ENCODE results near the gene CD82. TPM values are rescaled to one million over a fixed set of nuclear protein-coding genes. Genes with fewer than 3 reads are reported as not detected.
"Not testable (repeated sequence)": the region's sequence is repeated elsewhere in the genome, so short reads cannot be mapped to it uniquely, and the experiment has no call there.

CD82 gene
- total RNA-seq, 1 experiment from 2014 or later, result 173 TPM

DNA sequence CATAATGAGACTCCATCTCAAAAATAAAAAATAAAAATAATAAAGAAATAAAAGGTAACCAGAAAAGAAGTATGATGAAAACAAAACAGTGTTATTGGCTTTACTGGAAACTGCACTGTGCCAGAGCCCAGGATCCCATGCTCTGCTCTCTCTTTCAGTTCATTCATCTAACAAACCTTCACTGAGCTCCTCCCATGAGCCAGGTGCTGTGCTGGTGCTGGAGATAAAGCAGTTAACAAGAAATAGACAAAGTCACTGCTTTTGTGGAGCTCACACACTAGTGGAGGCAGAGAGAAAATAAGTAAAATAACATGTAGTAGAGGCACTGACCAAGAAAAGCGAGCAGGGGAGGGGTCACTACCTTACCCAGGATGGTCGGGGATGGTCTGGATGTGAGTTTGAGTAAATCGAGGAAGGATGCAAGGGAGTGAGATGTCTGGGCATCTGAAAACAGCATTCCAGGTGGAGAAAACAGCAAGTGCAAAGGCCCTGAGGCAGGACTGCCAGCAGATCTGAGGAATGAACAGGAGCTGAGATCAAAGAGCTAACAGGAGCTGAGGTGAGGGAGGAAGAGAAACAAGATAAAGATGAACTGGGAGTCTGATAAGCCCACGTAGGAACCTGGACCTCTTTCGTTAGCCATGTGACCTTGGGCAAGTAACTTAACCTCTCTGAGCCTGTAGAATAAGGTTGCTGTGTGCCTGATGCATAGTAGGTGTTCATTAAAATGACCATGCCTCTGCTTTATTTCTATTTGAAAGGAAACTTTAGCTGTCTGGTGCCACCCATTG, 31.3 kb upstream of the CD82 start:
- DNase-seq (ENCODE audit: low spot score), result no peak

DNA sequence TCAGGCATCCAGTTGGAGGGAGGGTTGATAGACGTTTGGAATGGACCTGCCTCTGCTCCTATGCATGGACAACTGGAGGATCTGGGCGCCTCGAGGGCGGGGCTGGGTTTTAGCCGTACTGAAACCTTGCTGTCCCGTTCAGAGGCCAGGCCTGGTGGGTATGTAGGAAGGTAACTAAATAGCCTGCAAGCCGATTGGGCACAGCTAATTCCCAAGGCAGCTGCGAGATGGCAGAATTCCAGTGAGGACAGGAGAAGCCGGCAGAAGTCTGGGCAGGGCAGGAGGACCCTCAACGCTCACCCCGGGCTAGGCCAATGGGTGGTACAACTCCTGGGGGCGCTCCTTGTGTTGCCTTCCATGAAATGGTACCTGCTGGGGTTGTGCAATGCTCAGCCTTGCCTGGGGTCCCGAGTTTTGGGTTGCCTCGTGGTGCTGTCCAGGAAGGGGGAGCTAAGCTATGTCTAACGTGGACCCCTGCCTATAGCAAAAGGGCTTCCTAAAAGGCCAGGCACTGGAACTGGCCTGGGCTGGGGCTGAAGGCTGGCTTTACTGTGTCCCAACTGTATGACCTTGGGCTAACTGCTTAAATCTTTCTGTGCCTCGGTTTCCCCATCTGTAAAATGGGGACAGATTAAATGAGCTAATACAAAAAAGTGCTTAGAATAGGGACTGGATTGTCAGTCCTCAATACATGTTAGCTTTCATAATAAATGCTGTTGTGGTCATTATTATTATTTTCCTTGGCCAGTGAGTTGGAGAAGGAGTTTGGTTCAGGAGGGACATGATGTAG, 30.1 kb upstream of the CD82 start:
- DNase-seq (ENCODE audit: low spot score), result no peak

DNA sequence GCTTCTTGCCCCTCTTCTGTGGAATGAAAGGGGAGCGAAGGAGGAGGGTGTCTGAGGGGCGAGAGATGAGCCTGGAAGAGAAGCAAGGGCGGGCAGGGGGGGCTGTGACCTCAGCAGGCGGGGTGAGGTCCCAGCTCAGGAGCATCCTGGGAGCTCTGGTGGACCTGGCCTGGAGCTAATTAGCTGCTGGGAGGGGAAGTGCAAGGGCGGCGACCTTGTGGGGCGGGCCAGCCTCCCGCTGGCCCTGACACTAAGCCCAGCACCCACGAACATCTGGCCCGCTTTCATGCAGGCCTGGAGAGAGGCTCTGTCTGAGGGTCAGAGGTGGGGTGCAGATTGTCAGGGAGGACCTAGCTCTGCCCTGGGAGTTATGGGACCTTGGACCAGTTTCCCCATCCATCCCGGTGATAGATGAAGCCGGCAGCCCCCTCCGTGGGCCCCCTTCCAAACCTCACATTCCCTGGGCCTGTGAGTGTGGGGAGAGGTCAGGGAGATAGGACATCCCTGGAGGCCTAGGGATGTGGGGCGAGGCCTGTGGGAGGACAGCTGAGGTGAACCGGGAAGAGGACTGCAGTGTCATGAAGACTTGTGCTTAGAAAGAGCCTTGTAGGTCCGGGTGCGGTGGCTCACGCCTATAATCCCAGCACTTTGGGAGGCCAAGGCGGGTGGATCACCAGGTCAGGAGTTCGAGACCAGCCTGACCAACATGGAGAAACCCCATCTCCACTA, 28.5 kb upstream of the CD82 start:
- no peak for DNase-seq (ENCODE audit: low spot score)

DNA sequence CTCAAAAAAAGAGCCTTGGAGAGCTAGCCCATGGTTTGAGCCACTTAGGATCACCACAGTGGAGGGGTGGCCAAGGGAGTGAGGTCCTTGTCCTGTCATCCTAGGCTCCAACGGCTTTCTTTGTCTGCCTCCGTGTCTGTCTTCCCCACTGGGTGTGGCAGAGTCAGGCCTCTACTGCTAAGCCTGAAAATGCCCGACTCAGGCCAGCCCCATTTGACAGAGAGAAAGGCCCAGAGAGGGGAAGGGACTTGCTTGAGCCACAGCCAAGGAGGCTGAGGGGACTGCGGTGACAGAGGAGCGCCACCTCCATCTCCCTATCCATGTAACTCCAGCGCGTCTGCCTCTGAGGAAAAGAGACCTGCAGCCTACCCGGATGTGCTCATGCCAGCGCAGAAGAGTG, 27.8 kb upstream of the CD82 start:
- DNase-seq (ENCODE audit: low spot score), result no peak

DNA sequence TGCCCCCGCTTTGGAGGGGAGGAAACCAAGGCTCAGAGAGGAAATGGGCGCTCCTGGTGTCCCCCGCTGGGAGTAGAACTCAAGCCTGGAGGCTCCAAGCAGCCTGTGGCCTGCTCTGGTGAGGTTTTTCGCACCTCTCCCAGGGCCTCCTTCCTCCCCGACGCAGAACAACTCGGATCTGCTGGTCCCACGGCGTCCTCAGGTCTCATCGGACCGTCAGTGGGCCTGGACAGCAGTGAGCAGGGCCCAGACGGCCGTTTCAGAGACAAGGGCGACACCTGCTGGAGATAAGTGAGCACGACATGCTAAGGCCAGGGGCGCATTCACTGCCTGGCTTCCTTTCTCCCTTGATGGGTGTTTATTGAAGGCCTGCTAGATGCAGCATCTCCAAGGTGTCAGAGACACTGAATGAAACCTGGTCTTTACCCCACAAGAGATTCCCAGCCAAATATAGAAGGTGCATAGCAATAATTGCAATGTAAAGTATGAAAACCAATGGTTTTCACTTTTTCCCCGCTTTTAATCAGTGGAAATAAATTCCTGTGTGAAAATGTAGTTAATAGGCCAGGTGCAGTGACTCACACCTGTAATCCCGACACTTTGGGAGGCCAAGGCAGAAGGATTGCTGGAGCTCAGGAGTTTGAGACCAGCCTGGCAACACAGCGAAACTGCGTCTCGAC, 26.9 kb upstream of the CD82 start:
- DNase-seq (ENCODE audit: low spot score), result peak; percentile 94

DNA sequence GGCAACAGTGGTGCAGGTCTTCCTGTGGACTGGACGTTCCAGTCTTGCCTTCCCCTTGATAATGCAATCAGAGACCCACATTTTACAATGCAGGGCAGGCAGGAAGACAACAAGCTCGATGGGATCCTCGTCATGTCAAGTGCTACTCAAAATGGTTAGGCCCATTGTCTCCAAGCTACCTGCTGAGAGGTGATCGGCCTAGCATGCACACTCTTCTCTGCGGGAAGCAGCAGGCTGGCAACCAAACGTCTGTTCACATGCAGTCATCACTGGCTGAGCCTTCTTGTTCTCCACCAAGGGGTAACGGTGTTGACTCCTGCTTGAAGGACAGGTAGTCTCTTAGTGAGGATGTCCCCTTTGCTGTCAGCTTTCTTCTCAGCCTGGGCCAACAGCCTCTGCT, 25.5 kb upstream of the CD82 start:
- no peak for DNase-seq (ENCODE audit: low spot score)

DNA sequence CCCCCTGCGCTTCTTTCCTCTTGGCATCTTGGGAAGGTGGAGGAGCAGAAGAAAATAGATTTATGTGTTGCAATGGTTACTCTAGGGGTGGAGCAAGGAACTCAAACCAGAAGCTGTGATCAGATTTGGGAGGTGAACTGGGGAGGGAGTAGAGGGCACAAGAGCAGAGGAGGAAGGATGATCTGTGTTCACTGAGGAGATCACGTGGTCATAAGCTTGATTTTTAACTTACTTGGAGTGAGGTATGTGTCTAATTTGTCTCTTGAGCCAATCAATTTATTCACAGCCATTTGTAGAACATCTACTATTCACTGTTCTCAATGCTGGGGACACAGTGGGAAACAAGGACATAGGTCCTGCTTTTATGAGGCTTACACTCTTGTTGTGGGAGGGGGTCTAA, 24.8 kb upstream of the CD82 start:
- DNase-seq (ENCODE audit: low spot score), result no peak

DNA sequence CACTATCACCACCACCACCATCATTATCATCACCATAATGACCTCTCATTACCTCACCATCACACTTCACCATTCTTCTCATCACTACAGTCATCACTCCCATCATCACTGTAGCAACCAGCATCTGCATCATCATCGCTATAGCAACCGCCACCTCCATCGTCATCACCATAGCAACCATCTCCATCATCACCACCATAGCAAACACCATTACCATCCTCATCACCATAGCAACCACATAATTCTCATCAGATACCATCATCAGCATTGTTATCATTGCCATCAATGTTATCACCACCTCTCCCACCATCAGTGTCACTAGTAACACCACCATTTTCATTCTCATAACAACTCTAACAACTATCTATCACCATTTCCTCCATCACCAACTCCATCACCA, 23.1 kb upstream of the CD82 start:
- no peak for DNase-seq (ENCODE audit: low spot score)

DNA sequence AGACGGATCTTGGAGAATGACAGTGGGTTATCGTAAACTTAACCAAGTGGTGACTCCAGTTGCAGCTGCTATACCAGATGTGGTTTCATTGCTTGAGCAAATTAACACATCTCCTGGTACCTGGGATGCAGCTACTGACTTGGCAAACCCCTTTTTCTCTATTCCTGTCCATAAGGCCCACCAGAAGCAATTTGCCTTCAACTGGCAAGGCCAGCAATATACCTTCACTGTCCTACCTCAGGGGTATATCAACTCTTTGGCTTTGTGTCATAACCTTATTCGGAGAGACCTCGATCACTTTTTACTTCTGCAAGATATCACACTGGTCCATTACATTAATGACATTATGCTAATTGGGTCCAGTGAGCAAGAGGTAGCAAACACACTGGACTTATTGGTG, 18.5 kb upstream of the CD82 start:
- DNase-seq (ENCODE audit: low spot score), result not testable (repeated sequence)

DNA sequence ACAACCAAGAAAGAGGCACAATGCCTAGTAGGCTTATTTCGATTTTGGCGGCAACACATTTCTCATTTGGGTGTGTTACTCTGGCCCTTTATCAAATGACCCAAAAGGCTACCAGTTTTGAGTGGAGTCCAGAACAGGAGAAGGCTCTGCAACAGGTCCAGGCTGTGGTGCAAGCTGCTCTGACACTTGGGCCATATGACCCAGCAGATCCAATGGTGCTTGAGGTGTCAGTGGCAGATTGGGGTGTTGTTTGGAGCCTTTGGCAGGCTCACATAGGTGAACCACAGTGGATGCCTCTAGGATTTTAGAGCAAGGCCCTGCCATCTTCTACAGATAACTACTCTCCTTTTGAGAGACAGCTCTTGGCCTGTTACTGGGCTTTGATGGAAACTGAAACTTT, 17.9 kb upstream of the CD82 start:
- DNase-seq (ENCODE audit: low spot score), result not testable (repeated sequence)

DNA sequence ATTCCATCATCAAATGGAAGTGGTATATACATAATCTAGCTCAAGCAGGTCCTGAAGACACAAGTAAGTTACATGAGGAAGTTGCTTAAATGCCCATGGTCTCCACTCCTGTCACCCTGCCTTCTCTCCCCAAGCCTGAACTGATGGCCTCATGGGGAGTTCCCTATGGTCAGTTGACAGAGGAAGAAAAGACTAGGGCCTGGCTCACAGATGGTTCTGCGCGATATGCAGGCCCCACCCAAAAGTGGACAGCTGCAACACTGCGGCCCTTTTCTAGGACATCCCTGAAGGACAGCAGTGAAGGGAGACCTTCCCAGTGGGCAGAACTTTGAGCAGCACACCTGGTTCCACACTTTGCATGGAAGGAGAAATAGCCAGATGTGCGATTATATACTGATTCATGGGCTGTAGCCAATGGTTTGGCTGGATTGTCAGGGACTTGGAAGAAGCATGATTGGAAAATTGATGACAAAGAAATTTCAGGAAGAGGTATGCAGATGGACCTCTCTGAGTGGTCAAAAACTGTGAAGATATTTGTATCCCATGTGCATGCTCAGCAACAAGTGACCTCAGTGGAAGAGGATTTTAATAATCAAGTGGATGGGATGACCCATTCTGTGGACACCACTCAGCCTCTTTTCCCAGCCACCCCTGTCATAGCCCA, 17.3 kb upstream of the CD82 start:
- no peak for DNase-seq (ENCODE audit: low spot score)

DNA sequence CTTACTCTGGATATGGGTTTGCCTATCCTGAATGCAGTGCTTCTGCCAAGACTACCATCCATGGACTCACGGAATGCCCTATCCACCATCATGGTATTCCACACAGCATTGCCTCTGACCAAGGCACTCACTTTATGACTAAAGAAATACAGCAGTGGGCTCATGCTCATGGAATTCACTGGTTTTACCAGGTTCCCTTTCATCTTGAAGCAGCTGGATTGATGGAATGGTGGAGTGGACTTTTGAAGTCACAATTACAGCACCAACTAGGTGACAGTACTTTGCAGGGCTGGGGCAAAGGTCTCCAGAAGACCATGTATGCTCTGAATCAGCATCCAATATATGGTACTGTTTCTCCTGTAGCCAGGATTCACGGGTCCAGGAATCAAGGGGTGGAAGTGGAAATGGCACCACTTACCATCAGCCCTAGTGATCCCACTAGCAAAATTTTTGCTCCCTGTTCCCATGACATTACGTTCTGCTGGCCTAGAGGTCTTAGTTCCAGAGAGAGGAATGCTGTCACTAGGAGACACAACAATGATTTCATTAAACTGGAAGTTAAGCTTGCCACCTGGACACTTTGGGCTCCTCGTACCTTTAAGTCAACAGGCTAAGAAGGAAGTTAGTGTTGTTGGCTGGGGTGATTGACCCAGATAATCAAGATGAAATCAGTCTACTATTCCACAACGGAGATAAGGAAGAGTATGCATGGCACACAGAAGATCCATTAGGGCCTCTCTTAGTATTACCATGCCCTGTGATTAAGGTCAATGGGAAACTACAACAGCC, 16.3 kb upstream of the CD82 start:
- DNase-seq (ENCODE audit: low spot score), result not testable (repeated sequence)

DNA sequence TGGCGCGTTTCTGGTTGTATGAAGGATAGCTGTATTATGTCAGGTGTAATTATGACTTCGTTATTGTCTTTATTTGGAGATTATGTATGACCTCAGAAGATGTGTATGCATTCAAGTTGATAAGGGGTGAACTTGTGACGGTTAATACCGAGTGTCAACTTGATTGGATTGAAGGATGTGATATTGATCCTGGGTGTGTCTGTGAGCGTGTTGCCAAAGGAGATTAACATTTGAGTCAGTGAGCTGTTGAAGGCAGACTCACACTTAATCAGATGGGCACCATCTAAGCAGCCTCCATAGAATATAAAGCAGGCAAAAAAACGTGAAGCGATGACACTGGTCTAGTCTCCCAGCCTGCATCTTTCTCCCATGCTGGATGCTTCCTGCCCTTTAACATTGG, 15.3 kb upstream of the CD82 start:
- no peak for DNase-seq (ENCODE audit: low spot score)

DNA sequence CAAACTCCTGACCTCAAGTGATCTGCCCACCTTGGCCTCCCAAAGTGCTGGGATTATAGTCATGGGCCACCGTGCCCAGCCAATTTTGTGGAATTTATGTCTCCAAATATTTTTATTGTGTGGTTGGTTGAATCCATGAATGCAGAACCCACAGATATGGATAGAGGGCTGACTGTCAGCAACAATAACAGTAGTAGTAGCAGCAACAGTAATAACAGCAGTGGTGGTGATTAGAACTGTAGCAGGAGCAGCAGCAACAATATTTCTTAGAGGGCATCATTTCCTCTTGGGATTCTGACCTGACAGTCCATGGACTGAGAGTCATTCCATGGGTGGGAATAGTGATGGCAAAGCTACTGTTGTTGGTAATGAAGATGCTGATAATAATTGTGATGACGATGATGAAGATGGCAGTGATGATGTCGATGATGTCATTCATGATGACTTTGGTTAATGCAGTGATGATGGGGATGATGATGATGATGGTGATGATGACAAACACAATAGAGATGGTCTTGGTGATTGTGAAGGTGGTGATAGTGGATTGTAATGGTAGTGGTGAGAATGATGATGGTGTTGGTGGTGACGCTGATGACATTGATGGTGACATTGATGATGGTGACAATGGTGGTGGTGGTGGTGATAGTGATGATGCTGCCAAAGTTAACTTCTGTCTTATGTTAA, 13.9 kb upstream of the CD82 start:
- no peak for DNase-seq (ENCODE audit: low spot score)

DNA sequence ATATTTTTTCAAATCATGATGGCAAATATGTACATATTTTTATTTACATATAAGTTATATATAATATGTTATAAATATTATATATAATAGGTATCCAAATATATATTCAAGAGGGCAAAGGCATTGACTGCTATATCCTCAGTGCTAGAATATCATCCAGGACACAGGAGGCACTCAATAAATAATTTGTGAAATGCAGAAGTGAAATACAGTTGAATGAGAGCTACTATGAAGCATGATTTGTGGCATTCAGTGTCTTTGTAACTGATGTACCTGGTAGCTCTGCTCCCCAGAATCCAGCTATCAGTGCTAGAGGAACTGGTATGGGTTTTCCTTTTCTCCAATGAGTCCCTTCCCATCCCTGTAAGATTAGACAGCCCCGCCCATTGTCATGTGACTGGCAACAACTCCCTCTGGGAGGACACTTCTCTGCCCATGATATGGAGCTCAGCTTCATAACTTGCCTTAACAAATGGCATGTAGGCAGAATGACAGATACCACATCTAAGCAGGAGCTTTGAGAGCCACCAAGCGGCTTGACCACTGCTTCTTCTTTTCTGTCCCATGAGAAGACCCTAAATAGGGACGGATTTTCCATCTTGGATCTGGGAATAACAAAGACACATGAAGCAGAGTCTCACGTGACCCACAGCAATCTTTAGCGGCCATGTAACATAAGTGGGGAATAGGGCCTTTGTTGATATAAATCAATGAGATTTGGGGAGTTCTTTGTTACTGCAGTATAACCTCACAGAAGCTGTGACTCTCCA, 10.2 kb upstream of the CD82 start:
- DNase-seq (ENCODE audit: low spot score), result no peak

DNA sequence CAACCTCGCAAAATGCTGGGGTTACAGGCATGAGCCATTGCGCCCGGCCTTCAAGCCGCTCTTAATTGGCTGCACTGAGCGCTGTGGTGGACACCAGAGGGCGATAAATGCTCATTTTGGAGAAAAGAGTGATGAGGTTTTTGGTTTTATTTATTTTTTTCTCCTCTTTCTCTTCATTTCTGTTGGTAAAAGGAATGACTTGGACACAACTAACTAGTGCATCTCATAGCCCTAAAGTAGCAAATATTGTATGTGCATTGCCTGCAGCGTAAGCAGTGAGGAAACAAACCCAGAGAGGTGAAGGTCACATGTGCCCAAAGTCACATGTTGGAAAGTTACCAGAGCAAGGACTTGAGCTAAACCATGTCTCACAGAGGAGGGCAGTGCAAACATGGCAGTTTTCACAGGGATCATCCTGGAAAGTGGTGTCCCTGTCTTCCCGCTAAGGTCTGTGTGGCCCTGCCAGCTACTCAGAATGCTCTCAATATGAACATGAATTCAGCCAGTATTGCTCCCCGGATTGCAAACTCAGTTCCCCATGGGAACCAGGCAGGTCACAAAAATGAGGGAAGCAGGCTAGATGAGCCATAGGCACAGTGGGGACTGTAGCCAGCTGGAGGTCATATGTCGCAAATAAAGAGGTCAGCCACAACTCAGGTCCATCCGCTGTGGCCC, 8.6 kb upstream of the CD82 start:
- peak; percentile 82 for DNase-seq (ENCODE audit: low spot score)

DNA sequence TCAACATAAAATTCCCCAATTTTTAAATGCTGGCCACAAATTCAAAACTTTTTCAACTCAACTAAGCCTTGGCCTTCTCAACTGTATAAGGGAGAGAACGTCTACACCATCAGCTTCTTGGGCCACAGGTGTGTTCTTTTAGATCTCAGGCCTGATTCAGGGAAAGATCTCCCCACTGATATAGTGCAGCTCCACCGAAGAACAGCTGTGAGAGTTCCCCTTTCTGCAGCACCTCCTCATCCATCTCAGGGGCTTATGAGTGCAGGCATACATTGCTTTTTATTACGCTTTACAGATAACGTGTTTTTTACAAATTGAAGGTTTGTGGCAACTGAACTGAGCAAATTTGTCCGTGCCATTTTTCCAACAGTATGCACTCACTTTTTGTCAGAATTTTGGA, 8.0 kb upstream of the CD82 start:
- no peak for DNase-seq (ENCODE audit: low spot score)

DNA sequence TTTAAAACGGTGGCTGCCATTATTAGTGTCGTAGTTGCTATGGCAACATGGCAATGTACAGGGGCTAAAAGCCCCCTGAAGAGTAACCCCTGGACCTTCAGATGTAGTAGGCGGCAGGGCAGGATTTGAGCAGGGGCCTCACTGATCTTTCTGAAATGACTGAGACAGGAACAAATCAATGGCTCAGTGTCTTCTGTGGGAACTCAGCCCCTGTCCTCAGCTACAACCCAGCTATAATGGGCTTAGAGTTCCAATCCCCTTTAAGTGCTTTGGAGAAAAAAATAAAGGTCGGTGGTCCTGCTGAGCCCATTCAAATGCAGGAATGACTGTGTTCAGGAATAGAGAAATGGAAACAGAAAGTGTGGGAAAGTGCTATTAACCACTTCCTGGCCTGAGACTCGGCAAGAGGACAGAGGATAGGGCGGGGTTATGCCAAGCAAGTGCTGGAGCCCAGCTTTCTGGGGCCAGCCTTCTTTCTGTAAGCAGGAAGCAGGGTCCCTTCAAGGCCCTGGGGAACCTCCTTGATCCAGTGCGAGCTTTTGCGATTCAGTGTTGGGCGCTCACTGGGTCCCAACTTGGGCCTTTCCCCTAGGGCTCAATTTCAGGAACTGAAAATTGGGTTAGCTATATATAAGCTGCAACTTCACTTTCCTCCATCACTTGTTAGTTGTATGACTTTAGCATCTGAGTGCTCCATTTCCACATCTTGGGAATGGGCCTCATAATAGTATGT, 6.1 kb upstream of the CD82 start:
- no peak for DNase-seq (ENCODE audit: low spot score)
